ENCODE measurements around the gene ZMYND8.

The ZMYND8 gene

DNA sequence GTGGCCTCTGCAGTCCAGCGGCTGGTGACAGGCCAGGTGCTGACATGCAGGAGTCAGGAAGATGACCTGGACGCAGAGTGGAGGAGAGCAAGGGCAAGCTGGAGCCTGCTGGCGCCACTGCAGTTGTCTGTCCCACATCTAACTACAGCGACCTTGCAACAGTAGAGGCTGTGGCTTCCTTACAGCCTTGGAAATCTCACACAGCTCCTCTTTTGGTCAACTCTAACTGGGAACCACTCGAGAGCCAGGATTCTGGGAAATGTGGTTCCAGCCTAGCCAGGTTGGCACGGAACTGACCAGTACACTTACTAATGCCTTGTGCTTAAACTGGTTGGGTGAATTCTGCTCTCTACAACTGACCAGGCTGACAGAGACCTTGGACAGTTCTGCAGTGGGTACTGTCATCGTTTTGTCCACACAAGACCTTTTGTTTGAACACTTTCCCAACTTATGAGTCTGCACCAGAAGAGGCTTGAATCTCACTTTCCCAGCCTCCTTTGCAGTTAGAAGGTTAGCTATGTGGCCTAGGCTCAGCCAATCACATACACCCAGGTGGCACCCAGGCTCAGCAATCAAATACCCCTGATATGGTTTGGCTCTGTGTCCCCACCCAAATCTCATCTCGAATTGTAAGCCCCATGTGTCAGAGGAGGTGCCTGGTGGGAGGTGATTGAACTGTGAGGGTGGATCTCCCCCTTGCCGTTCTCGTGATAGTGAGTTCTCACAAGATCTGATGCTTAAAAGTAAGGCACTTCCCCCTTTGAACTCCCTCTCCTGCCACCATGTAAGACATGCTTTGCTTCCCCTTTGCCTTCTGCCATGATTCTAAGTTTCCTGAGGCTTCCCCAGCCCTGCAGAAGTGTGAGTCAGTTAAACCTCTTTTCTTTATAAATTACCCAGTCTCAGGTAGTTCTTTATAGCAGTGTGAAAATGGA lies 153.5 kb downstream of the ZMYND8 start:
- no peak overlapping the region for H3K27ac ChIP-seq (ENCODE audit: extremely low read depth, low read depth, low read length)
- H3K4me3 ChIP-seq (ENCODE audit: low read depth, low read length) = no peak overlapping the region
- no peaks in the 10 kb centered on the region for H3K9me3 ChIP-seq (ENCODE audit: control insufficient read depth, insufficient read depth, low read depth, low read length)
- H3K36me3 ChIP-seq (ENCODE audit: control insufficient read depth in 2 of 2, insufficient read depth in 1 of 2, low read length in 2 of 2) = no peaks in the 10 kb centered on the region
- H3K4me1 ChIP-seq (ENCODE audit: control insufficient read depth, insufficient read depth, low read length) = no peaks in the 10 kb centered on the region
- no peak for TF ChIP-seq ZBTB7A (tag by site-specific recombination; IDR thresholded peaks at IDR 0.05; ENCODE audit: low read depth)
- TF ChIP-seq, protein P1, sequence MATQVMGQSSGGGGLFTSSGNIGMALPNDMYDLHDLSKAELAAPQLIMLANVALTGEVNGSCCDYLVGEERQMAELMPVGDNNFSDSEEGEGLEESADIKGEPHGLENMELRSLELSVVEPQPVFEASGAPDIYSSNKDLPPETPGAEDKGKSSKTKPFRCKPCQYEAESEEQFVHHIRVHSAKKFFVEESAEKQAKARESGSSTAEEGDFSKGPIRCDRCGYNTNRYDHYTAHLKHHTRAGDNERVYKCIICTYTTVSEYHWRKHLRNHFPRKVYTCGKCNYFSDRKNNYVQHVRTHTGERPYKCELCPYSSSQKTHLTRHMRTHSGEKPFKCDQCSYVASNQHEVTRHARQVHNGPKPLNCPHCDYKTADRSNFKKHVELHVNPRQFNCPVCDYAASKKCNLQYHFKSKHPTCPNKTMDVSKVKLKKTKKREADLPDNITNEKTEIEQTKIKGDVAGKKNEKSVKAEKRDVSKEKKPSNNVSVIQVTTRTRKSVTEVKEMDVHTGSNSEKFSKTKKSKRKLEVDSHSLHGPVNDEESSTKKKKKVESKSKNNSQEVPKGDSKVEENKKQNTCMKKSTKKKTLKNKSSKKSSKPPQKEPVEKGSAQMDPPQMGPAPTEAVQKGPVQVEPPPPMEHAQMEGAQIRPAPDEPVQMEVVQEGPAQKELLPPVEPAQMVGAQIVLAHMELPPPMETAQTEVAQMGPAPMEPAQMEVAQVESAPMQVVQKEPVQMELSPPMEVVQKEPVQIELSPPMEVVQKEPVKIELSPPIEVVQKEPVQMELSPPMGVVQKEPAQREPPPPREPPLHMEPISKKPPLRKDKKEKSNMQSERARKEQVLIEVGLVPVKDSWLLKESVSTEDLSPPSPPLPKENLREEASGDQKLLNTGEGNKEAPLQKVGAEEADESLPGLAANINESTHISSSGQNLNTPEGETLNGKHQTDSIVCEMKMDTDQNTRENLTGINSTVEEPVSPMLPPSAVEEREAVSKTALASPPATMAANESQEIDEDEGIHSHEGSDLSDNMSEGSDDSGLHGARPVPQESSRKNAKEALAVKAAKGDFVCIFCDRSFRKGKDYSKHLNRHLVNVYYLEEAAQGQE (tag by site-specific recombination; IDR thresholded peaks at IDR 0.05) = peak; percentile 40; the same call in 1 of the 2 replicates
- ChIA-PET CTCF (interaction anchor here (0.6 to 6.6 kb wide), 4 partner anchors 17 to 1421 kb away, joined by 3 to 36 read pairs (median 4); no protein-coding TSS in a partner anchor), POLR2A (no interaction called here)

DNA sequence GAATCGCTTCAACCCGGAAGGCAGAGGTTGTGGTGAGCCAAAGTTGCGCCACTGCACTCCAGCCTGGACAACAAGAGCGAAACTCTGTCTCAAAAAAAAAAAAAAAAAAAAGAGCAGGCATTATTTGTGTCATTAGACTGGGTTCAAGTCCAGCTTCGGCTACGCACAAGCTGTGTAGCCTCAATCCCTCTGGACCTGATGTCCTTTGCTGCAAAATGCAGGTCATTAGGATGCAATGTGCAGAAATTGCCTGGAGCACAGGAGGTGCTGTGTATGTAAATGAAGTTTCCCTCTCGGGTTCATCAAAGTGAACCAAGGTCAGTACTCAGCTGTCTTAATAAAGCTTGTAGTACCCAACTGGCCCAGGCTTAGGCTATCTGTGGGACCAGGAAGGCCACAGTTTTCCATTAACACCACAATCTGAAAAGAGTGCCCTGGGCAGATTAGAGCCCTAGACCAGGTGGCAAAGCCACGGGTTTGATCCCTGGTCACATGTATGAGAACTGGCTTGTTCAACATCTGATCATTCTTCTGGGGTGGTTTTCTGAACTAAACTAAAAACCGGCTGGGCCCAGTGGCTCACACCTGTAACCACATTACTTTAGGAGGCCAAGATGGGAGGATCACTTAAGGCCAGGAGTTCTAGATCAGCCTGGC lies 155.3 kb downstream of the ZMYND8 start:
- Histone ChIP-seq H3K9me3 (ENCODE audit: control insufficient read depth, insufficient read depth, low read depth, low read length) (no peaks in the 10 kb centered on the region), H3K36me3 (ENCODE audit: control insufficient read depth in 2 of 2, insufficient read depth in 1 of 2, low read length in 2 of 2) (no peaks in the 10 kb centered on the region), H3K4me1 (ENCODE audit: control insufficient read depth, insufficient read depth, low read length) (no peaks in the 10 kb centered on the region), H3K27ac (ENCODE audit: extremely low read depth, low read depth, low read length) (no peak overlapping the region), H3K4me3 (ENCODE audit: low read depth, low read length) (no peak overlapping the region)
- ChIA-PET CTCF (interaction anchor here (0.6 to 1.4 kb wide), 3 partner anchors 183 to 449 kb away, joined by 3 to 7 read pairs (median 4); no protein-coding TSS in a partner anchor), POLR2A (no interaction called here)
- no peak for TF ChIP-seq SP3 (tag by site-specific recombination; IDR thresholded peaks at IDR 0.05)
- TF ChIP-seq, protein P2, sequence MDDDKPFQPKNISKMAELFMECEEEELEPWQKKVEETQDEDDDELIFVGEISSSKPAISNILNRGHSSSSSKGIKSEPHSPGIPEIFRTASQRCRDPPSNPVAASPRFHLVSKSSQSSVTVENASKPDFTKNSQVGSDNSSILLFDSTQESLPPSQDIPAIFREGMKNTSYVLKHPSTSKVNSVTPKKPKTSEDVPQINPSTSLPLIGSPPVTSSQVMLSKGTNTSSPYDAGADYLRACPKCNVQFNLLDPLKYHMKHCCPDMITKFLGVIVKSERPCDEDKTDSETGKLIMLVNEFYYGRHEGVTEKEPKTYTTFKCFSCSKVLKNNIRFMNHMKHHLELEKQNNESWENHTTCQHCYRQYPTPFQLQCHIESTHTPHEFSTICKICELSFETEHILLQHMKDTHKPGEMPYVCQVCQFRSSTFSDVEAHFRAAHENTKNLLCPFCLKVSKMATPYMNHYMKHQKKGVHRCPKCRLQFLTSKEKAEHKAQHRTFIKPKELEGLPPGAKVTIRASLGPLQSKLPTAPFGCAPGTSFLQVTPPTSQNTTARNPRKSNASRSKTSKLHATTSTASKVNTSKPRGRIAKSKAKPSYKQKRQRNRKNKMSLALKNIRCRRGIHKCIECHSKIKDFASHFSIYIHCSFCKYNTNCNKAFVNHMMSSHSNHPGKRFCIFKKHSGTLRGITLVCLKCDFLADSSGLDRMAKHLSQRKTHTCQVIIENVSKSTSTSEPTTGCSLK (tag by site-specific recombination; IDR thresholded peaks at IDR 0.05) = no peak
- TF ChIP-seq ZXDB (tag by site-specific recombination; IDR thresholded peaks at IDR 0.05) = no peak
- TF ChIP-seq TRIM28 (IDR thresholded peaks at IDR 0.05; ENCODE audit: borderline replicate concordance, low read length) = no peak
- no peak for TF ChIP-seq ZNF121 (tag by site-specific recombination; IDR thresholded peaks at IDR 0.05)
- TF ChIP-seq SP7 (tag by site-specific recombination; IDR thresholded peaks at IDR 0.05) = no peak
- TF ChIP-seq, protein P3, sequence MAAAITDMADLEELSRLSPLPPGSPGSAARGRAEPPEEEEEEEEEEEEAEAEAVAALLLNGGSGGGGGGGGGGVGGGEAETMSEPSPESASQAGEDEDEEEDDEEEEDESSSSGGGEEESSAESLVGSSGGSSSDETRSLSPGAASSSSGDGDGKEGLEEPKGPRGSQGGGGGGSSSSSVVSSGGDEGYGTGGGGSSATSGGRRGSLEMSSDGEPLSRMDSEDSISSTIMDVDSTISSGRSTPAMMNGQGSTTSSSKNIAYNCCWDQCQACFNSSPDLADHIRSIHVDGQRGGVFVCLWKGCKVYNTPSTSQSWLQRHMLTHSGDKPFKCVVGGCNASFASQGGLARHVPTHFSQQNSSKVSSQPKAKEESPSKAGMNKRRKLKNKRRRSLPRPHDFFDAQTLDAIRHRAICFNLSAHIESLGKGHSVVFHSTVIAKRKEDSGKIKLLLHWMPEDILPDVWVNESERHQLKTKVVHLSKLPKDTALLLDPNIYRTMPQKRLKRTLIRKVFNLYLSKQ (tag by site-specific recombination; IDR thresholded peaks at IDR 0.05; ENCODE audit: borderline replicate concordance) = no peak
- no peak for TF ChIP-seq ZNF660 (tag by site-specific recombination; IDR thresholded peaks at IDR 0.05)
- no peak for TF ChIP-seq ZNF239 (tag by site-specific recombination; IDR thresholded peaks at IDR 0.05)
- no peak for TF ChIP-seq ZNF624 (tag by site-specific recombination; IDR thresholded peaks at IDR 0.05)
- TF ChIP-seq ZNF223 (tag by site-specific recombination; IDR thresholded peaks at IDR 0.05) = no peak
- TF ChIP-seq, protein P4, sequence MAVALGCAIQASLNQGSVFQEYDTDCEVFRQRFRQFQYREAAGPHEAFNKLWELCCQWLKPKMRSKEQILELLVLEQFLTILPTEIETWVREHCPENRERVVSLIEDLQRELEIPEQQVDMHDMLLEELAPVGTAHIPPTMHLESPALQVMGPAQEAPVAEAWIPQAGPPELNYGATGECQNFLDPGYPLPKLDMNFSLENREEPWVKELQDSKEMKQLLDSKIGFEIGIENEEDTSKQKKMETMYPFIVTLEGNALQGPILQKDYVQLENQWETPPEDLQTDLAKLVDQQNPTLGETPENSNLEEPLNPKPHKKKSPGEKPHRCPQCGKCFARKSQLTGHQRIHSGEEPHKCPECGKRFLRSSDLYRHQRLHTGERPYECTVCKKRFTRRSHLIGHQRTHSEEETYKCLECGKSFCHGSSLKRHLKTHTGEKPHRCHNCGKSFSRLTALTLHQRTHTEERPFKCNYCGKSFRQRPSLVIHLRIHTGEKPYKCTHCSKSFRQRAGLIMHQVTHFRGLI (tag by site-specific recombination; IDR thresholded peaks at IDR 0.05) = no peak
- no peak for TF ChIP-seq YY2 (tag by site-specific recombination; IDR thresholded peaks at IDR 0.05)
- TF ChIP-seq, protein P5, sequence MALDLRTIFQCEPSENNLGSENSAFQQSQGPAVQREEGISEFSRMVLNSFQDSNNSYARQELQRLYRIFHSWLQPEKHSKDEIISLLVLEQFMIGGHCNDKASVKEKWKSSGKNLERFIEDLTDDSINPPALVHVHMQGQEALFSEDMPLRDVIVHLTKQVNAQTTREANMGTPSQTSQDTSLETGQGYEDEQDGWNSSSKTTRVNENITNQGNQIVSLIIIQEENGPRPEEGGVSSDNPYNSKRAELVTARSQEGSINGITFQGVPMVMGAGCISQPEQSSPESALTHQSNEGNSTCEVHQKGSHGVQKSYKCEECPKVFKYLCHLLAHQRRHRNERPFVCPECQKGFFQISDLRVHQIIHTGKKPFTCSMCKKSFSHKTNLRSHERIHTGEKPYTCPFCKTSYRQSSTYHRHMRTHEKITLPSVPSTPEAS (tag by site-specific recombination; IDR thresholded peaks at IDR 0.05) = no peak
- no peak for TF ChIP-seq HOXD13 (CRISPR knock-in tag; IDR thresholded peaks at IDR 0.05; ENCODE audit: borderline replicate concordance)
- no peak for TF ChIP-seq ZNF529 (tag by site-specific recombination; IDR thresholded peaks at IDR 0.05; ENCODE audit: insufficient replicate concordance)
- TF ChIP-seq ZNF350 (tag by site-specific recombination; IDR thresholded peaks at IDR 0.05) = no peak

Measured in HEK293 (cell line).